Endothelial cell of umbilical vein (primary cell): Measurements from ENCODE around the gene PKN3.

ENCODE experiments used
- CTCF ChIP-seq, 2 donors: IDR thresholded peaks; 1 replicate in 1 of 2; 2 replicates in 1 of 2; pipeline ENCODE4 v1.5.1; 2011; ENCODE audit warnings: low read length in 2 of 2, mild to moderate bottlenecking in 2 of 2, moderate library complexity in 2 of 2, control low read depth in 1 of 2, inconsistent platforms in 1 of 2, low read depth in 1 of 2; ENCODE audit not compliant: insufficient read depth in 1 of 2; ENCODE audit errors: extremely low read depth in 1 of 2
- POLR2AphosphoS5 ChIP-seq: IDR thresholded peaks from 2 replicates; pipeline ENCODE4 v1.6.1; 2012; ENCODE audit warnings: low read depth, mild to moderate bottlenecking, control low read depth, low read length, moderate library complexity; ENCODE audit not compliant: insufficient read depth

GRCh38 chr9:128657796-128658195 lies 44.5 kb upstream of the PKN3 start:
- no peak for TF ChIP-seq CTCF (IDR thresholded peaks at IDR 0.05; ENCODE audit: extremely low read depth in 1 of 2, insufficient read depth in 1 of 2, low read depth in 1 of 2, low read length in 2 of 2)
- TF ChIP-seq POLR2AphosphoS5 = no peak
